GM12874 (cell line): Measurements from ENCODE around the gene DPCD.

ENCODE experiments used
- TF ChIP-seq, protein P1 (sequence below): IDR thresholded peaks from 2 replicates; pipeline ENCODE4 v1.5.1; 2011; ENCODE audit warnings: low read depth, mild to moderate bottlenecking, control low read depth, low read length, moderate library complexity; ENCODE audit not compliant: insufficient read depth

The DPCD gene

DNA sequence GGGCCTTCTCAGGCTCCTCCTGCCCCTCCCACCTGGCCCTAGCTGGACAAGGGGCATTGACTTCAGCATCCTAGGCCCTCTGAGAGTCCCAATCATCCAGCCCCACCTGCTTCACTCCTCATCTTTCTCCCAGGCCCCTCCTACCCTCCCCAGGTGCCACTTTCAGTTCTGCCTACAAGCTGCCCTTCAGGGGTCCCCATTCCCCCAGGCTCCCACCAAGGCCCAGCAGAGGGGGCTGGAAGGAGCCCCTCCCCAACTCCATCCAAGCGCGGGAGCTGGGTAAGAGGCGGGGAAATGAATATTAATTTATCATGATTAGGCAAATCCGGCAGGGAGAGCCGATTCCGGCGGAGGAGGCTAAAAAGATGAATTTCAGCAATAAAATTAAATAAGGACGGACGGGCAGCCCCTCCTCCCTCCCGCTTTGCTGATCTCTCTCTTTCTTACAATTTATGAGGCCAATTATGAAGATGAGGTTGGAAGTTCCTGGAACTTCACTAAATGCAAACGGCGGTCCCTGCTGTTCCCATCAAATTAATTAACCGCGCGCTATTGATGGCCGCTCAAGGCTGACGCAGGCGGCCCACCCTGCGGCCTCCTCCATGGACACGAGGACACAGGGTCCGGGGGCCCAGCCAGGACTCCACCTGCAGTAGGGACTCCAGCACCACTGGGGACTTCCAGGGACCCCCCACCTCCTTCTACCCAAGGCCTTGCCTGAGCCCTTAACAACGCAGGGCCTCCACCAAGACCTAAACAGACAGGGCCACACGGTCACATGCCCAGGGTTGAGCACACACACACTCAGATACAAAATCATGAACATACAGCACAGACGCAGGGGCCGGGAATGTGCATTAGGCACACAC lies 14.0 kb upstream of the DPCD start:
- TF ChIP-seq, protein P1, sequence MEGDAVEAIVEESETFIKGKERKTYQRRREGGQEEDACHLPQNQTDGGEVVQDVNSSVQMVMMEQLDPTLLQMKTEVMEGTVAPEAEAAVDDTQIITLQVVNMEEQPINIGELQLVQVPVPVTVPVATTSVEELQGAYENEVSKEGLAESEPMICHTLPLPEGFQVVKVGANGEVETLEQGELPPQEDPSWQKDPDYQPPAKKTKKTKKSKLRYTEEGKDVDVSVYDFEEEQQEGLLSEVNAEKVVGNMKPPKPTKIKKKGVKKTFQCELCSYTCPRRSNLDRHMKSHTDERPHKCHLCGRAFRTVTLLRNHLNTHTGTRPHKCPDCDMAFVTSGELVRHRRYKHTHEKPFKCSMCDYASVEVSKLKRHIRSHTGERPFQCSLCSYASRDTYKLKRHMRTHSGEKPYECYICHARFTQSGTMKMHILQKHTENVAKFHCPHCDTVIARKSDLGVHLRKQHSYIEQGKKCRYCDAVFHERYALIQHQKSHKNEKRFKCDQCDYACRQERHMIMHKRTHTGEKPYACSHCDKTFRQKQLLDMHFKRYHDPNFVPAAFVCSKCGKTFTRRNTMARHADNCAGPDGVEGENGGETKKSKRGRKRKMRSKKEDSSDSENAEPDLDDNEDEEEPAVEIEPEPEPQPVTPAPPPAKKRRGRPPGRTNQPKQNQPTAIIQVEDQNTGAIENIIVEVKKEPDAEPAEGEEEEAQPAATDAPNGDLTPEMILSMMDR = no peak

DNA sequence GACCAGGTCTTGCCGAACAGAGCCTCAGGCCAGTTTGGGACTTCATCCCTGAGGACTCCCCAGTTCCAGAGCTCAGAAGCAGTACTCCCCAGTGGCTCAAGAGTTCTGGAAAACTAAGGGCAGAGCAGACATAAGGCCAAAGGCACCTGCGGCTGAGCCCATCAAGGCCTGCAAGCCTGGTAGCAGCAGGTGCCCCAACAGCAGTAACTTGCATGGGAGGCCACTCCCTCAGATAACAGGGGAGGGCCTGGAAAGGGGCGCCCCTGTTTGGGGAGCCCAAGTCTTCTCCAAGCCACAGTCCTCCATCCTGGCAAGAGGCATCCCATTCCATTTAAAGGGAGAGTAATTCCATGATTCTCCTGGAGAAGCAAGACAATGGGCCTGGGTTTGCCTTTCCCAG lies 13.0 kb upstream of the DPCD start:
- TF ChIP-seq, protein P1 = no peak

DNA sequence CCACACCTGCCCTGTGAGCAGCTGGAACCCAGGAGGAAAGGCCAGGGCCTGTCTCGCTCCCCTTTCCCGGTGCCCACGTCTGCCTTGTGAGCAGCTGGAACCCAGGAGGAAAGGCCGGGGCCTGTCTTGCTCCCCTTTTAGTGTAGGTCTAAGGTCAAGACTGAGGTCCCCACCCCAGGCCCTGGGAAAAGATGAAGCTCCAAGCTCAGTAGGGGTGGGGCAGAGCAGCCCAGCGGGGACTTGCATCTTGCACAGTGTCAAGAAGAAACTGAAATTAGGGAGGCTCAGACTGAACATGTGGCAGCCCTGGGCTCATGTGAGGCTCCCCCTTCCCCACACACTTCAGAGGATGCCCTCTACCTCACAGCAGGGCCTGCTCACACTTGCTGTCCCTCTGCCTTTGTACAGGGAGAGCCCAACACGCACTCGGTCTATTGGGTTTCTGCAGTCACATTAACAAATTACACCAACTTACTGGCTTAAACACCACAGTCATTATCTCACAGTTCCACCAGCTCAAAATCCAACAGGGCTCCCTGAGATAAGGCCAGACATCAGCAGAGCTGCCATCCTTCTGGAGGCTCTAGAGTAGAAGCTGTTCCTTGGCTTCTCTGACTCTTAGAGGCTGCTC lies 12.4 kb upstream of the DPCD start:
- TF ChIP-seq, protein P1 = no peak

DNA sequence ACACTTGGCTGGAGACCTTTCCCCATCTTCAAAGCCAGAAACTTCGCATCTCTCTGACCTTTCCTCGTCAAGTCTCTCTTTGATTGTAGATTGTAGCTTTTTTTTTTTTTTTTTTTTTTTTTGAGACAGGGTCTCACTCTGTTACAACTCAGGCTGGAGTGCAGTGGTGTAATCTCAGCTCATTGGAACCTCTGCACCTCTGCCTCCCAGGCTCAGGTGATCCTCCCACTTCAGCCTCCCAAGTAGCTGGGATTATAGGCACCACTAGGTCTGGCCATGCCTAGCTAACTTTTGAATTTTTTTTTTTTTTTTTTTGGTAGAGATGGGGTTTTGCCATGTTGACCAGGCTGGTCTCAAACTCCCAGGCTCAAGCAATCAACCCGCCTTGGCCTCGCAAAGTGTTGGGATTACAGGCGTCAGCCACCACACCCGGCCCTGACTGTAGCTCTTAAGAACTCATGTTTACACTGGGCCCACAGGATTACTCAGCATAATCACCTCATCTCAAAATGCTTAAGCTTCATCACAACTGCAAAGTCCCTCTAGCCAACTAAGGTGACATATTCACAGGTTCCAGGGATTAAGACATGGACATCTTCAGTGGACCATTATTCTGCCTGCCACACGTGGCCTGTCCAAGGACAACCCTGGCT lies 11.8 kb upstream of the DPCD start:
- TF ChIP-seq, protein P1 = no peak

DNA sequence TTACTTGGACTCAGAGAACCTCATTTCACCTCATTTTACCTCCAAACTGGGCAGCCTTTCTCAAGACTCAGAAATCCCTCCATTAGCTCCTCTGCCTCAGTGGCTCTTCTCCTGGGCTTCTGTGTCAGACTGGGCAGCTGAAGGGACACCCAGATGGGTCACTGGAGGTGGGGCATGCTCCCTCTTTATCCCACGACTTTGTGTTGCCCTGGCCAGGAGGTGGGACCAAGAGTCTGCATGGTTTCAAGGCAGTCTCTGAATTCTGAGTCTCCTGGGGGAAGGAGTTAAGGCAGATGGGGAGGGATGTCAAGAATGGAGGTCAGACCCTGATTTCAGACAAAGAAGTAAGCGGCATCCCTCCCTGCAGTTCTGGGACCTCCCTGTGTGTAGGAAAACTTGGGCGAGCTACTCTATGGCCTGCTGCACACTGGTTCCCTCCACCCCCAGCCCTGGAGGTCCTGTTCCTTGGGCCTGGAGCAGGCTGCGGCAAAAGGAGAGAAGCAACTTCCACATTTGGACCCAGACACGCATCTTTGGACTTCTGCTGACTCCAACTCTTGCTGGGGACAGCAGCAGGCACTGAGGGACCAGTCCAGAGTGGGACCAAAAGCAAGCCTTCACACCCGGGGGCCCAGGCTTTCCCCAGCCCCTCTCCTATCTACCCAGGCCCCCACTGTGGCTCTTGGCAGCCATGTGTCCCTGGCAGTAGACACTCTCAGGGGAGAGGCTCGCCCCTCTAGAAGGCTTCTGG lies 10.8 kb upstream of the DPCD start:
- TF ChIP-seq, protein P1 = no peak

DNA sequence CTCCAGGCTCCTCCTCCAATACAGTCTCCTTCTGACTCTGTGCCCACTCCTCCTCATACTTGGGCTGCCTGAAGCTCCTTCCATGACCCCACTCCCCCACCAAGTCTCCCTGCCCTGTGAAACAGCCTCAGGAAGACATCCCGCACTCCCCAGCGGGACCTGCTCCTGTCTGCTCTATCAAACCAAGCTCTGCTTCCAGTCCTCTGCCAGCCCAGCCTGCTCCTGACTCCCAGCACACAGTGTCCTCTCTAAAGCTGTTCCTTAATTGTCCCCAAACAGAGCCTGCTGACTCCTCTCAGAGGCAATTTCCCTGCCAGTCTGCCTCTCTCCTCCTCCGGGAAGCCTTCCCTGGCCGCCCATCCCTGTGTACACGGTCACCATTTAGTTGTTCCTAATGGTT lies 9.9 kb upstream of the DPCD start:
- TF ChIP-seq, protein P1 = no peak

DNA sequence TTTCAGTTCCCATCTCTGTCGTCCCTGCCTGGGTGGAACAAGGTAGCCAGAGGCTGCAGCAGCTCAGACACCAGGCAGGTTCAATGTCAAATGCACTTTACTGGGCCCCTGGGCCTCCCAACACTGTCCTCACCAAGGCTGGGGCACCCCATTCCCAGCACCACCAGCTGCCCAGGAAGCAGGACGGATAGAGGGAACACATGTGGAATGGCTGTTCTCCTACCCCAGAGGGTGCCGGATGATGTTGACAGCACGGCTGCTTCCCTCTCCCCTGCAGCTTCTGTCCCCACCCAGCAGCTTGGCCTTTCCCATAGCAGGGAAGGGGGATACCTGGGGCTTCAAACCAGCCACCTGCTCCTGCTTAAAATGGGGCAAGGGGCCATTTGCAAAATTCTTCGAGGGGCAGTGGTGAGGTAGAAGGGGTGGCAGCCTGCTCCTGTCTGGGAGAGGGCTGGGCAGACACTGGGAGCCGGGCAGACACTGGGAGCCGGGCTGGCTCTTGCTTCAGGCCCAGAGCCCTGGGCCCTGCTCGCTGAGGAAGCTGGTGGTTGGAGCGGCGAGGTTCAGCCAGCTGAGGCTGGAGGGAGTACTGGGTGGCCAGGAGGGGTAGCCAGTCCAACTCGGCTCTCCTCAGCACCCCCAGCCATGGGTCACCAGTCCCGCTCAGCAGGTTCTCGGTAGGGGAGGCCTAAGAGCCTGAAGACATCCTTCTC lies 9.2 kb upstream of the DPCD start:
- TF ChIP-seq, protein P1 = no peak
